ENCODE measurements around the gene E2F4.

The E2F4 gene

GRCh38 chr16:67150047-67150832, 41.7 kb upstream of the E2F4 start:
- Histone ChIP-seq H3K4me1 (ENCODE audit: insufficient read depth, low read length, poor library complexity, severe bottlenecking) (no peaks in the 10 kb centered on the region), H3K27me3 (ENCODE audit: insufficient read depth, low read length, poor library complexity, severe bottlenecking) (no peaks in the 10 kb centered on the region), H3K36me3 (ENCODE audit: insufficient read depth, low read length) (peaks cover 33% of the 10 kb centered on the region; the same call in 1 of the 2 replicates), H3K79me2 (ENCODE audit: insufficient read depth, low read length) (no peaks in the 10 kb centered on the region), H2AFZ (ENCODE audit: low read length) (0 out of 2 replicates have a peak overlapping the region, but pooled peaks have one; percentile 27), H3K4me2 (ENCODE audit: low read depth, low read length, poor library complexity, severe bottlenecking) (peak overlapping the region; percentile 63), H3K9me3 (ENCODE audit: insufficient read depth, low read depth, low read length) (no peaks in the 10 kb centered on the region), H4K20me1 (ENCODE audit: insufficient read depth, low read length, poor library complexity, severe bottlenecking) (no peaks in the 10 kb centered on the region), H3K9me2 (replicated peaks; ENCODE audit: low read depth, low read length) (no peaks in the 10 kb centered on the region), H3F3A (ENCODE audit: low read depth) (no peaks in the 10 kb centered on the region), H3K9ac (ENCODE audit: low read depth, low read length, poor library complexity, severe bottlenecking) (peak overlapping the region; percentile 46), H3K4me3 (ENCODE audit: low read length, poor library complexity, severe bottlenecking) (peak overlapping the region; percentile 71)
- TF ChIP-seq CTCF (conservative IDR thresholded peaks at IDR 0.05; ENCODE audit: low read length) = no peak
- TF ChIP-seq EZH2phosphoT487 (IDR thresholded peaks at IDR 0.05; ENCODE audit: borderline replicate concordance) = no peak

GRCh38 chr16:67150833-67151396, 41.0 kb upstream of the E2F4 start, which contains the start of gene B3GNT9:
Gene B3GNT9 (minus strand): TSS chr16:67150998. CDS start chr16:67150485, 513 bp downstream.
- Histone ChIP-seq H3K4me3 (ENCODE audit: low read length, poor library complexity, severe bottlenecking) (peak within 1 kb of the TSS; percentile 71), H4K20me1 (ENCODE audit: insufficient read depth, low read length, poor library complexity, severe bottlenecking) (peaks cover under 1% of the 10 kb centered on the region), H3F3A (ENCODE audit: low read depth) (no peaks in the 10 kb centered on the region), H3K9ac (ENCODE audit: low read depth, low read length, poor library complexity, severe bottlenecking) (peak within 1 kb of the TSS; percentile 46), H3K9me3 (ENCODE audit: insufficient read depth, low read depth, low read length) (no peaks in the 10 kb centered on the region), H3K4me2 (ENCODE audit: low read depth, low read length, poor library complexity, severe bottlenecking) (peak within 1 kb of the TSS; percentile 63), H3K4me1 (ENCODE audit: insufficient read depth, low read length, poor library complexity, severe bottlenecking) (peaks cover 3% of the 10 kb centered on the region), H3K36me3 (ENCODE audit: insufficient read depth, low read length) (peaks cover 27% of the 10 kb centered on the region; the same call in 1 of the 2 replicates), H2AFZ (ENCODE audit: low read length) (0 out of 2 replicates have a peak within 1 kb of the TSS, but pooled peaks have one; percentile 27), H3K79me2 (ENCODE audit: insufficient read depth, low read length) (no peaks in the 10 kb centered on the region), H3K27me3 (ENCODE audit: insufficient read depth, low read length, poor library complexity, severe bottlenecking) (no peaks in the 10 kb centered on the region), H3K9me2 (replicated peaks; ENCODE audit: low read depth, low read length) (no peaks in the 10 kb centered on the region)
- TF ChIP-seq EZH2phosphoT487 (IDR thresholded peaks at IDR 0.05; ENCODE audit: borderline replicate concordance) (no peak), CTCF (conservative IDR thresholded peaks at IDR 0.05; ENCODE audit: low read length) (no peak)

GRCh38 chr16:67151431-67152097, 40.4 kb upstream of the E2F4 start:
- Histone ChIP-seq H3K36me3 (ENCODE audit: insufficient read depth, low read length) (peaks cover 21% of the 10 kb centered on the region; the same call in 1 of the 2 replicates), H3K9me3 (ENCODE audit: insufficient read depth, low read depth, low read length) (no peaks in the 10 kb centered on the region), H4K20me1 (ENCODE audit: insufficient read depth, low read length, poor library complexity, severe bottlenecking) (peaks cover 3% of the 10 kb centered on the region), H3K79me2 (ENCODE audit: insufficient read depth, low read length) (no peaks in the 10 kb centered on the region), H2AFZ (ENCODE audit: low read length) (no peak overlapping the region), H3F3A (ENCODE audit: low read depth) (no peaks in the 10 kb centered on the region), H3K27me3 (ENCODE audit: insufficient read depth, low read length, poor library complexity, severe bottlenecking) (no peaks in the 10 kb centered on the region), H3K9me2 (replicated peaks; ENCODE audit: low read depth, low read length) (no peaks in the 10 kb centered on the region), H3K4me1 (ENCODE audit: insufficient read depth, low read length, poor library complexity, severe bottlenecking) (peaks cover 3% of the 10 kb centered on the region), H3K4me3 (ENCODE audit: low read length, poor library complexity, severe bottlenecking) (peak overlapping the region; percentile 71), H3K9ac (ENCODE audit: low read depth, low read length, poor library complexity, severe bottlenecking) (no peak overlapping the region), H3K4me2 (ENCODE audit: low read depth, low read length, poor library complexity, severe bottlenecking) (peak overlapping the region; percentile 63)
- TF ChIP-seq EZH2phosphoT487 (IDR thresholded peaks at IDR 0.05; ENCODE audit: borderline replicate concordance) = no peak
- no peak for TF ChIP-seq CTCF (conservative IDR thresholded peaks at IDR 0.05; ENCODE audit: low read length)
